K562 (cell line): ENCODE data around the gene ALK.

ENCODE experiments used
- CBX8 ChIP-seq: fragments of 200-600 bp; sonication (generic); IDR thresholded peaks from 2 replicates; pipeline ENCODE4 v1.6.1; 2012; ENCODE audit warnings: borderline replicate concordance, mixed run types, low read depth, mild to moderate bottlenecking, moderate library complexity, mixed read lengths, low read length, control low read depth, inconsistent platforms; ENCODE audit not compliant: poor library complexity, severe bottlenecking; ENCODE audit errors: extremely low read depth
- KDM1A ChIP-seq, 2 experiments: fragments of 450-650 bp; IDR thresholded peaks; 2 replicates each; pipeline ENCODE4 v1.6.1; 2016; ENCODE audit warnings: mild to moderate bottlenecking in 2 of 2
- TF ChIP-seq, protein P1 (sequence below), 2 experiments: IDR thresholded peaks; 2 replicates each; pipeline ENCODE4 v1.6.1; 2012; ENCODE audit warnings: improper control_type of control experiment in 2 of 2, low read depth in 2 of 2, low read length in 2 of 2, borderline replicate concordance in 1 of 2
- TF ChIP-seq, protein P2 (sequence below): fragments of 250-450 bp; sonication (Bioruptor Pico); IDR thresholded peaks from 2 replicates; pipeline ENCODE4 v1.5.0; 2021

DNA sequence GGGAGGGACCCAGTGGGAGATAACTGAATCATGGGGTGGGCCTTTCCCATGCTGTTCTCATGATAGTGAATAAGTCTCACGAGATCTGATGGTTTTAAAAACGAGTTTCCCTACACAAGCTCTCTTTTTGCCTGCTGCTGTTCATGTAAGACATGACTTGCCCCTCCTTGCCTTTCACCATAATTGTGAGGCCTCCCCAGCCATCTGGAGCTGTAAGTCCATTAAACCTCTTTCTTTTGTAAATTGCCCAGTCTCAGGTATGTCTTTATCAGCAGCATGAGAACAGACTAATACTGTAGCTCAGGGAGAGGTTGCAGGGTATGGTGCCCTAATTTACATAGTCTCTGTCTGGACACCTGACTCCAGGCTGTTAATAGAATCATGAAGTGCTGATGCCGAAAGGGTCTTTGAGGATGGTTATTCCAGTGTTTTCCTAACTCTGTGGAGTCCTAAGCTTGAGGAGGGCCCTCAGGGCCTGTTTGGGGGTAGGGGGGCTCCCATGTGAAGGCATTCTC is 343.2 kb downstream of the ALK start:
- TF ChIP-seq, protein P1, sequence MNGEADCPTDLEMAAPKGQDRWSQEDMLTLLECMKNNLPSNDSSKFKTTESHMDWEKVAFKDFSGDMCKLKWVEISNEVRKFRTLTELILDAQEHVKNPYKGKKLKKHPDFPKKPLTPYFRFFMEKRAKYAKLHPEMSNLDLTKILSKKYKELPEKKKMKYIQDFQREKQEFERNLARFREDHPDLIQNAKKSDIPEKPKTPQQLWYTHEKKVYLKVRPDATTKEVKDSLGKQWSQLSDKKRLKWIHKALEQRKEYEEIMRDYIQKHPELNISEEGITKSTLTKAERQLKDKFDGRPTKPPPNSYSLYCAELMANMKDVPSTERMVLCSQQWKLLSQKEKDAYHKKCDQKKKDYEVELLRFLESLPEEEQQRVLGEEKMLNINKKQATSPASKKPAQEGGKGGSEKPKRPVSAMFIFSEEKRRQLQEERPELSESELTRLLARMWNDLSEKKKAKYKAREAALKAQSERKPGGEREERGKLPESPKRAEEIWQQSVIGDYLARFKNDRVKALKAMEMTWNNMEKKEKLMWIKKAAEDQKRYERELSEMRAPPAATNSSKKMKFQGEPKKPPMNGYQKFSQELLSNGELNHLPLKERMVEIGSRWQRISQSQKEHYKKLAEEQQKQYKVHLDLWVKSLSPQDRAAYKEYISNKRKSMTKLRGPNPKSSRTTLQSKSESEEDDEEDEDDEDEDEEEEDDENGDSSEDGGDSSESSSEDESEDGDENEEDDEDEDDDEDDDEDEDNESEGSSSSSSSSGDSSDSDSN (IDR thresholded peaks at IDR 0.05; ENCODE audit: borderline replicate concordance in 1 of 2, low read depth in 2 of 2, low read length in 2 of 2) = no peak
- TF ChIP-seq KDM1A (IDR thresholded peaks at IDR 0.05) (no peak), CBX8 (no peak)
- TF ChIP-seq, protein P2, sequence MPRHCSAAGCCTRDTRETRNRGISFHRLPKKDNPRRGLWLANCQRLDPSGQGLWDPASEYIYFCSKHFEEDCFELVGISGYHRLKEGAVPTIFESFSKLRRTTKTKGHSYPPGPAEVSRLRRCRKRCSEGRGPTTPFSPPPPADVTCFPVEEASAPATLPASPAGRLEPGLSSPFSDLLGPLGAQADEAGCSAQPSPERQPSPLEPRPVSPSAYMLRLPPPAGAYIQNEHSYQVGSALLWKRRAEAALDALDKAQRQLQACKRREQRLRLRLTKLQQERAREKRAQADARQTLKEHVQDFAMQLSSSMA (CRISPR knock-in tag) = no peak
